Measurements from ENCODE around the gene SBNO1.
"Not testable (repeated sequence)": the region's sequence is repeated elsewhere in the genome, so short reads cannot be mapped to it uniquely, and the experiment has no call there.

The SBNO1 gene

DNA sequence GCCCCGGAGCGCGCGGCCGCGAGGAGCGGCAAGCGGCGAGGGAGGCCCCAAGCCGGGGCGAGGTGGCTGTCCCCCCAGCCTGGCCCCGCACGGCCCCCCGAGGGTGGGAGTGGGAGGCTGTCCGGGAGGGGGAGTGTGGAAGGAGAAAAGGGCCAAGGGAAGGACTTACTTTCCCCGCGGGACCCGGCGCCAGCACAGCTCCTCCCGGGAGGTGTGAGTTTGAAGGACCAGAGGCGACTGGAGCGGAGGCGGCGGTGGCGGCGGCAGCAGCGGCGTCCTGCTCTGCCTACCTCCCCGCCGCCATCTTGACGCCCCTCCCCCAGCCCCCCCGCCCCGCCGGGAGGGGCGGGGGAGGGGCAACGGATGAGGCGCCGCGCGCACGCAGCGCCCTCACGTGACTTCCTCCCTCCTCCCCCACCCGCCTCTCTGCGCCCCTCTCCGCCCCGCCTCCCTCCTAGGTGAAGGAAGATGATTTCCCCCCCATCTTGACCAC is at the start of gene SBNO1:
SBNO1 (minus strand) TSS at position 316 of the 493 bp plus-strand sequence. CDS start 14,406 bp downstream, outside the sequence.
- DNase-seq: peak; percentile 91

DNA sequence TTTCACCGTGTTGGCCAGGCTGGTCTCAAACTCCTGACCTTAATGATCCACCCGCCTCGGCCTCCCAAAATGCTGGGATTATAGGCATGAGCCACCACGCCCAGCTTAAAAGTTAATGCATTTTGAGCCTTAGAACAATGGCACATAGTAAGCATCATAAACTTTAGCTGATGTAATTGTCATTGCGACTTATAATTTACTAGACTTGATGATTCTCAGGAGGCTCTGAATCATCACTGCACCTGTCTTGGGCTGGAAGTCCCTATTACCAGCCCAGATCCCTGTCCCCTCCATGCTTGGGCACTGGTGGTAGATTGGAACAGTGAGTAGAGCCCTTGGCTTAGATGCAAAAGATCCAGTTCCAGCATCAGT is 45.4 kb upstream of the SBNO1 start:
- no peak for DNase-seq

DNA sequence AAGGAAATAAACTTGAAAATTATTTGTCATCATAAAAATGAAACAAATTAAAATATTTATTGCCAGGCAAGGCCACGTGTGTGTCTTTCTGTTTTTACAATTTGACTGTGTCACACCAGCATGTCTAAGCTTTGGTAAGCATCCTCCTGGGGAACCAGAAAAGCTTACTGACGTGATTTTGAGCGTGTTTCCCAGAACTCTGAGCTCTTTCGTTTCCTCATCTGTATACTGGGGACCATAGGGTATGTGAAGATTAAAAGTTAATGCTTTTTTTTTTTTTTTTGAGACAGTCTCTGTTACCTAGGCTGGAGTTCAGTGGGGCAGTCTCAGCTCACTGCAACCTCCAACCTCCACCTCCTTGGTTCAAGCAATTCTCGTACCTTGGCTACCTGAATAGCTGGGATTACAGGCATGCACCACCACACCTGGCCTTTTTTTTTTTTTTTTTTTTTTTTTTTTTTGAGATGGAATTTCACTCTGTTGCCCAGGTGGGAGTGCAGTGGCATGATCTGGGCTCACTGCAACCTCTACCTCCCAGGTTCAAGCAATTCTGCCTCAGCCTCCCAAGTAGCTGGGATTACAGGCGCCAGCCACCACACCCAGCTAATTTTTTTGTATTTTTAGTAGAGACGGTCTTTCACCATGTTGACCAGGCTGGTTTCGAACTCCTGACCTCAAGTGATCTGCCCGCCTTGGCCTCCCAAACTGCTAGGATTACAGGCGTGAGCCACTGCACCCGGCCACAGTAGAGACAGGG is 44.8 kb upstream of the SBNO1 start:
- DNase-seq: not testable (repeated sequence)

DNA sequence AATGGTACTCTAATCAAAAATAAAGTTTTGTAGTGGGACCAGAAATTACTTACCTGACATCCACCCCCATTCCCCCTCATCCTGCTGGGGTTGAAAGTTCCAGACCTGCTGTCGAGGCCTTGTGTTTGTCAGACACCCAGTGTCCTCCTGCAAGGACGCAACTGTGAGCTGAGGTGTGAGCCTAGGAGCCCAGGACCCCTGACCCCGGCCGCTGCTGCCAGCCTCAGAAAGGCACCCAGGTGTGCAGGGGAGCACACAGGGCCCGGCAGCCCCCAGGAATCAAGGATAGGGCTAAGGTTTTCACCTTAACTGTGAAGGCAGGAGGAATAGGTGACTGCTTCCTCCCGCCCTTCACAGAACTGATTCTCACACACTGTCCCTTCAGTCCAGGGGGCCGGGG is 44.0 kb upstream of the SBNO1 start:
- DNase-seq: not testable (repeated sequence)

DNA sequence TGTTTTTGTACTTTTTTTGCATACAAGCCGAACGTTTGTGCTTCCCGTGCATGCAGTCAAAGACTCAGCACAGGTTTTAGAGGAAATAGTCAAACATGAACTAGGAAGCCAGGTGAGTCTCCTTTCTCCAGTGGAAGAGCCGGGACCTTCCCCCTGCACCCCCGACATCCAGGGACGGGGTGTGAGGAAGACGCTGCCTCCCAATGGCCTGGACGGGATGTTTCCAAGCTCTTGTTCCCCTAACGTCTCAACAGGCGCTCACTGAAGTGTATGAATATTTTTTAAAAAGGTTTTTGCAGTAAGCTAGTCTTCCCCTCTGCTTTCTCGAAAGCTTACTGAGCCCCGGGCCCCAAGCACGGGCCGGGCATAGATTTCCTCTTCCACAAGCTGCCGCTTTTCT is 43.3 kb upstream of the SBNO1 start:
- DNase-seq: not testable (repeated sequence)

DNA sequence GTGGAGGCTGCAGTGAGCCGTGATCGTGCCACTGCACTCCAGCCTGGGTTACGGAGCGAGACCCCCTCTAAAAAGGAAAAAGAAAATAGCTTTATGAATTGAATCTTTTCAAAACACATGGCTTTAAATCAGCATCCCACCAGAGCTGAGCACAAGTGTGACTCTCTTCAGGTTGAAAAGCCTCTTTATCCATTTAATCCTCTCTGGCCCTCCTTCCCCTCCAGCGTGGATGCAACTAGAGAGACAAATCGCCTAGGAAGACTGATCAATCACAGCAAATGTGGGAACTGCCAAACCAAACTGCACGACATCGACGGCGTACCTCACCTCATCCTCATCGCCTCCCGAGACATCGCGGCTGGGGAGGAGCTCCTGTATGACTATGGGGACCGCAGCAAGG is 42.6 kb upstream of the SBNO1 start:
- not testable (repeated sequence) for DNase-seq

DNA sequence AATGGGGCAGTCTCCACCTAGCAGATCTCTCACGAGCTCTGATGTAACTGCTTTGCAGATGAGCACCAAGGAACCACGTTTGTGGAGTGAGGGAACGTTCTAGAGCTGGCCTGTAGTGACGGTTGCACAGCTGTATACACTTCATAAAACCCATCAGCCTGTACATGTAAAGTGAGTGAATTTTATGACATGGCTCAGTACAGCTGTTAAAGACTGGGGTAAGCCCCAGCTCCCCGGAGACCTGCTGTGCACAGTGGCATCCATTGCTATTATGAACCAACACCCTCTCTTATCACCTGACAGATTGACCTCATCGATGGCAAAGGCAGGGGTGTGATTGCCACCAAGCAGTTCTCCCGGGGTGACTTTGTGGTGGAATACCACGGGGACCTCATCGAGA is 39.9 kb upstream of the SBNO1 start:
- DNase-seq: no peak

DNA sequence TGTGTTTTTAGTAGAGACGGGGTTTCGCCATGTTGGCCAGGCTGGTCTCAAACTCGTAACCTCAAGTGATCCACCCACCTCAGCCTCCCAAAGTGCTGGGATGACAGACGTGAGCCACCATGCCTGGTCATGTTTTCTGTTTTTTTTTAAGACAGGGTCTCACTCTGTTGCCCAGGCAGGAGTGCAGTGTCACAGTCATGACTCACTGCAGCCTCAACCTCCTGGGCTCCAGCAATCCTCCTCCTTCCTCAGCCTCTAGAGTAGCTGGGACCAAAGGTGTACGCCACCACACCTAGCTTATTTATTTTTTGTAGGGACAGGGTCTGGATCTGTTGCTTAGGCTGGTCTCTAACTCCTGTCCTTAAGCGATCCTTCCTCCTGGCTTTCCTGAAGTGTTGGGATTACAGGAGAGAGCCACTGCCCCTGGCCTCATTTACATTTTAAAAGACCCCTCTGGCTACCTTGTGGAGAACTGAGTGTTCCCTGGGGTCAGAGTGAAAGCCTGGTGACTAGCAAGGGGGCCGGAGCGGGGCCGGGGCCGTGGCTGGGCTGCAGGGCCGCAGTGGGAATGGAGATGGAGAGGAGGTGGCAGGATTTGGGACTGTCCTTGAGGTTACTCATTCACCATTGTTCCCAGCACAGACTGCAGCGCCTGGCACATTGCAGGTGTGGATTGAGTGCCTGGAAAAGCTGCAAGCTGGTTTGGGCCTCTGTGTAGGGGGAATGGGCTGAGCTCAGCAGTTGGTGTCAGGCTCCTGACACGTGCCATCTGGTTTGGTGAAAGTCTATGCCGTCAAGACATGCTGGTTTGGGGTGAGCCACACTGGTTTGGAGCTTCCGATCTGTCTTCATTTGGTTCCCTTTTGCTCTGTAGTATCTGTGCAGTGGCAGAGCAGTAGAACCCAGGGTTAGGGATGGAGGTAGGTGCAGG is 37.4 kb upstream of the SBNO1 start:
- DNase-seq: no peak

DNA sequence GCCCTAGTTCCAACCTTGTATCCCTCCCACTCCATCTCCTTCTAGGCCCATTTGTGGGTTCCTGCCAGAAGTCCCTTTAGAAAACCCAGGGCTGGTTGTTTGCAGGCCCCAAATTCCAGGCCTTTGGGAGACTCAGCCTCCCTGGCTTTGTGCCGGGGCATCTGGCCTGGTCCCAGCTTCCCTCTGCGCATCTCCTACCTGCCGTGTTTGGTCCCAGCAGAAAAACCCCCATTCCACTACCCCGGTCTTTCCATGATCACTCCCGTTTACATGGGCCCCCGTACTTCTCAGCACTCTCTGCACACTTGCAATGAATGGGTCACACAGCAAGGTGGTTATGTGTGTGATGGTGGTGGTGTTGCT is 34.6 kb upstream of the SBNO1 start:
- no peak for DNase-seq

DNA sequence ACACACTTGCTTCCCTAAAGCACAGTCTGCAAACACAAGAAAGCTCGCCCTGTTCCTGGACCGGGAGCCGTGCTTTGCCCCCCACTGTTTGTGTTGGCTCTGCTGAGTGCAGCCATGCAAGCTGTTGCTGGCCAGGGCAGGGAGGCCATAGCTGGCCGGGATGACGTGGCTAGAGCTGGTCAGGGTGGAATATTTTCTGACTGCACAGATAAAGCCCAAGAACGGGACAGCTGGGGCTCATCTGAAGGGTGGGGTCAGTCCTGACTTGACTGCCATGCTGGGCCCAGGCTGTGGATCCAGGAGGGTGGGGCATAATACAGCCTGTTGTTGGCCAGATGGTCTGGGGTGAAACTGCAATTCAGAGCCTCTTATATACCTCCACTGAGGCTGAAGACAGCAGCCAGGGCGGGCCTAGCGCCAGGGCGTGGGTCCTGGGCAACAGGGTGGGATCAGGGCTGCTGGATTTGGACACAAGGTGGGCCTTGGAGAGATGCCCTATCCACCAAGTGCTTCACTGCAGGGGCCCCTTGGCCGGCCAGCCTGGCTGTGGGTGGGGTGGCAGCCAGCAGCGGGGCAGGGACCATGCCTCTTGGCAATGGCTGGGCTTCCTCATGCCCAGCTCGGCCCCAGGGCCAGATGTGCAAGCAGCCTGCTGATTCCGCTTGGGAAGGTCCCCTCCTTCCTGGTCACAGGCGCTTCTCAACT is 34.1 kb upstream of the SBNO1 start:
- DNase-seq: no peak

DNA sequence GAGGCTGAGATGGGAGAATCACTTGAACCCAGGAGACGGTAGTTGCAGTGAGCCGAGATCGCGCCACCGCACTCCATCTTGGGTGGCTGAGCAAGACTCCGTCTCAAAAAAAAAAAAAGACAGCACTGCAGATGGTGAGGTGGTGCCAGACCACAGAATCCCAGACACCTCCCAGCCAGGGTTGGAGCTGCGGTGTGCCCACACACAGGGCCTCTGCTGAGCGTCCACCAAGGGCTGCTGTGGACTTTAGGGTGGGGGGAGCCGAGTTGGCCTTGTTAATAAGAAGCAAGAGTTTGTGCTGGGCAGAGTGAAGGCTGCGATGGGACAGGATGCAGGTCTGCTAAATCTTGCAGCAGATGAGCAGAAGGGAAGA is 33.5 kb upstream of the SBNO1 start:
- no peak for DNase-seq

DNA sequence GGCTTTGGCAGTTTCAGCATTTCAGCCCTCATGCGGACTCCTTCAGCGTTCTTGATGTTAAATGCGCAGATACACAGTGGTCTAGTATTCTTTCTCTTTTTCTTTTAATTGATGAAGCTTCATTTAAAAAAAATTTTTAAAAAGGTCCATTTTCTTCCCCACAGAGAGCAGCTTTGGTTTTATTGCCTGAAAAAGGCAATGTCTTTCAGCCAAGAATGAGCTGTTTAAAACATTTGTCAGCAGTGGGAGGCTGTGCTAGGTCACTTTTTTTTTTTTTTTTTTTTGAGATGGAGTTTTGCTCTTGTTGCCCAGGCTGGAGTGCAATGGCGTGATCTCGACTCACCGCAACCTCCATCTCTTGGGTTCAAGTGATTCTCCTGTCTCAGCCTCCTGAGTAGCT is 32.8 kb upstream of the SBNO1 start:
- DNase-seq: no peak

DNA sequence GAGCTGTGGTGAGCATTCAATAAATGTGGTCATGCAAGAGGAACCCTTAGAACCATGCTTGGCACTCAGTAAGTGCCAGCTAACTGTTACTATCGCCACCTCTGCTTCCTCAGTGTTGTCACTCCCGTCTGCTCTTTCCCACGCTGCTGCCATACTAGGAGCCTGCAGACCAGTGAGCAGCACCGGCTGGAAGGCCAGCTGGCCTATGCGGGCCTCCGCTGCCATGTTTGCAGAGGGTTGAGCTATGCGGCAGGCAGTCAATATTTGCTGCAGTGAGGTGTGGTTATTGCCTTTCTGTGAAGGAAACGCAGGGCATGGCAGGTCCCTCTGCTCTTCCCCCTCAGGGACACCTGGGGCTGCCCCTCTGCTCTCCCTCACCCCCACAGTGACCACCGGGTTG is 32.3 kb upstream of the SBNO1 start:
- DNase-seq: no peak

DNA sequence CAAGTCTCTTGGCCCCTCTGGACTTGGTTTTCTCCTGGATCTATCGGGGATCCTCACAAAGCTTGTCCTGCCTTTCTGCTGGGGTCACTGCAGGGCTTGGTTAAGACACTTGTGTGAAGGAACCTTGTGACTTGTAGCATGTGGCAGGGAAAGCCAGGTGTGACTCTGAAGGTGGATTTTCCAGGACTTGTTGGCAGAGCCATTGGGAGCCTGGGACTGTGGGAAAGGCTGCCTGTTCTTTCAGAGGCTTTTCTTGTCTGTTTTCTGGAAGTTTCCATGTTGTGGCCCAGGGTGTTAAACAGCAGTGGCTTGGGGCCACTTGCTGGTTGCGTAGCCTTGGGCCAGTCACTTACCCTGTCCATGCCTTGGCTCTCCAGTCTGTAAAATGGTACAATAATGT is 31.9 kb upstream of the SBNO1 start:
- no peak for DNase-seq

DNA sequence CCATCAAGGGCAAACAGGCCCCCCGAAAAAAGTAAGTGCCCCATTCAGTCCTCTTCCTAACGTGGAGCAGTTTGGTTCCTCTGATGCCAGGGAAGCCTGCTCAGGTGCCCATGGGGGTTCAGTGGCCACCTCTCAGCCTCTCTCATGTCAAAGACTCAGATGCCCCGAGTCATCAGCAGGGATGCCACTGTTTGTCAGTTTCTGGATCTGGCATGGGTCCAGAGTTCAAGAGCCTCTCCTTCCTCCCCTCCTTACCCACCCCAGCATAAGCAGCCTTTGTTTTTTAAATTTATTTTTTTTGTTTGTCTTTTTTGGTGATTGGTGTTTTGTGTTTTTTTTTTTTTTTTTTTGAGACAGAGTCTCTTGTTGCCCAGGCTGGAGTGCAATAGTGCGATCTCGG is 30.6 kb upstream of the SBNO1 start:
- no peak for DNase-seq

DNA sequence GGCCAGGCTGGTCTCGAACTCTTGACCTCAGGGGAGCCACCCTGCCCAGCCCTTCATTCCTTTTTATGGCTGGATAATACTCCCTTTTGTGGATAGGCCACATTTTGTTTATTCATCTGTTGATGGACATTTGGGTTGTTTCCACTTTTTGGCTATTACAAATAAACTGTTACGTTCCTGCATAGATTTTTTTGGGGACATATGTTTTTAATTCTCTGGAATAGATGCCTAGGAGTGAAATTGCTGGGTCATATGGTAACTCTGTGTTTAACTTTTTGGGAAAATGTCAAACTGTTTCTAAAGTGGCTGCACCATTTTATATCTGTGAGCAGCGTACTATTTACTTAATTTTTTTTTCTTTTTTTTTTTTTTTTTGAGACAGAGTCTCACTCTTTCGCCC is 29.1 kb upstream of the SBNO1 start:
- peak; percentile 25 for DNase-seq

DNA sequence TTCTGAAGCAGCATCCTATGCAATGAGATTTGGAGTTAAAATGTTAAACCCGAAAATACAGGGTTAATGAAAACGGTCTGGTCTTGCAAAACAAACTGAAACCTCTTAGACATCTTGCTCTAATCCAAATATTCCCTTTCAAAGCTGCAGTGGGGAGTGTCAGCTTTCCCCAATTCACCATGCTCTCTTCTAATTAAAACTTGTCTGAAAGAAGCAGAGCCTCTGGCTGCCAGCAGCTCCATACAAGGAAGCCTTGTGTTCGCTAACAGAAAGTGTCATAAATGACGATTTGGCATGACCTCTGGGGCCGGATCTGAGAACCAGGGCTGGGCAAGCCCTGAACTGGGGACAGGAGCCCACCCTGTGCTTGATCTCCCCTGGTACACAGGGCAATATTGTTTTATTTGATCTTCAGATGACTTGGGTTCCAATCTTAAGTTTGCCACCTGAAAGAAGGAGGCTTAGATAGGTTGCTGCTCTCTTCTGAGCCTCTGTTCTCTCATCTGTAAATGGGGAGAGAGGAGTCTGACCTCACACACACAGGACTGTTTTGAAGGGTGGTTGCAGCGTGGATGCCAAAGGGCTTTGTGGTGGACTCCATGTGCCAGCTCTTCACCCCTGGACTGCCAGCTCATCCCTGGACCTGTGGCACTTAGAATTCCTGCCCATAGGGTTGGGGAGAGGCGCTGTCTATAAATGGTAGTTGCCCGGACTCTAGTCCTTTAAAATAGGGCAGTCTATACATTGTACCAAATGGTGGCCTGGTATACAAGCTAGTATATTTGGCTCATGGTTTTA is 27.1 kb upstream of the SBNO1 start:
- DNase-seq: no peak

DNA sequence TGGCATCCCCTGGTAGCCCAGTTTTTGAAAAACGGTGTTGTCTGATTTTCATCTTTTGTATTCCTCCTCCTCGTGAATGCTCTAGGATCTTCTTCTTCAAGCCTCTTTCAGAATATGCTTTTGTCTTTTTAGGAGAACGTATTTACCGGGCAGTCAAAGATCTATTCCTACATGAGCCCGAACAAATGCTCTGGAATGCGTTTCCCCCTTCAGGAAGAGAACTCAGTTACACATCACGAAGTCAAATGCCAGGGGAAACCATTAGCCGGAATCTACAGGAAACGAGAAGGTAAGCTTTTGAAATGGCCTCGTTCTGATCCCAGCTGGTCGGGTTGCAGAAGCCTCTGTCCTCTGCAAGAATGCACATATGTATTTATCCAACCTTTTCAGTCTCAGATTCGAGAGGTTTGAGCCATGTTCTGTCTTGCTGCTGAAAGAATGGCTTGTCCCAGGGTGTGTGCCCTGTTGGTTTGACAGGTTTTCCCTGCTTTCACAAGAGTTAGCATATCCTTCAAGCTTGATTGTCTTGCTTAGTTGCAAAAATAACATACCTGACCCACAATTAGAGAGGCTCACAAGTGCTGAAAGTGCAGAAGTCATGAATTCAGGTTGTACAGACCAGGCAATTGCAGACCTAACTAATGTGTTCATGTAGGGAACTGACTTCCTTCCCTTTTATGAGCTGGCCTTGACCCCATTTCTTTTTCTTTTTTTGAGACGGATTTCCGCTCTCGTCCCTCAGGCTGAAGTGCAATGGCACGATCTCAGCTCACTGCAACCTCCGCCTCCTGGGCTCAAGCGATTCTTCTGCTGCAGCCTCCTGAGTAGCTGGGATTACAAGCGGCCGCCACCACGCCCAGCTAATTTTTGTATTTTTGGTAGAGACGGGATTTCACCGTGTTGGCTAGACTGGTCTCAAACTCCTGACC is 26.1 kb upstream of the SBNO1 start:
- peak; percentile 31 for DNase-seq

DNA sequence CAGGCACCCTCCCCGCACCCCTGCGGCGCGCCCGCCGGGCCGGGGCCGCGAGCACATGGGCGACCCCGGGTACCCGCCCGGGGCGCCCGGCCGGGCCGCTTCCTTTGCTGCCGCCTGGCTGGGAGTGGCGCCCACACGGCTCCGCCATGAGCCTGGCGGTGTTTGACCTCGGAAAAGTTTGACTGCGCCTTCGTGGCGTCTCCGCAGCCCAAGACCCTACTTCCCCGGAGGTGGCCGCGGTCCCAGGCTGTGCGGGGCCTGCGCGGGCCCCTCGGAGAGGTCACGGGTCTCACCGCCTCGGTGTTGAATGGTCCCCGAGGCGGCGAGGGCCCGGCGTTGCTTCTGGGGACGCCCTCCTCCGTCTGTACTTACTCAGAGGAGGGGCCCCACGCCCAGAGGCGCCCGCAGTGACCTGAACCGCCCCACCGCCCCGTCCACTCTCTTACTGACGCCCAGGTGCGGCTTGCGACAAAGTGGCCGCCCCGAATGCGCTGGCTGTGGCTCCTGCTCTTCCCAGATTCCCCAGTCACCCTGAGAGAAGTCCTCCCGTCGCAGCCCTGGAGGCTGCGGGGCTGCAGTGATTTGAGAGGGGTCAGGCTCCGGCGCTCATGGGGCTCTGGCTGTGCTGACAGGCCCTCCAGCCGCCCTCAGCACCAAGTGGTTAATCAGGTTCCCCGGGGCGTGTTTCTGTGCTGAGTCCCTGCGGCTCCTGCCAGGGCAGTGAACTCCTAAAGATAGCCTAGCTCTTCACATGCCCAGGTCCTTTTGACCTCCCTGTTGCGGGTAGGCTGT is 25.1 kb upstream of the SBNO1 start:
- no peak for DNase-seq

DNA sequence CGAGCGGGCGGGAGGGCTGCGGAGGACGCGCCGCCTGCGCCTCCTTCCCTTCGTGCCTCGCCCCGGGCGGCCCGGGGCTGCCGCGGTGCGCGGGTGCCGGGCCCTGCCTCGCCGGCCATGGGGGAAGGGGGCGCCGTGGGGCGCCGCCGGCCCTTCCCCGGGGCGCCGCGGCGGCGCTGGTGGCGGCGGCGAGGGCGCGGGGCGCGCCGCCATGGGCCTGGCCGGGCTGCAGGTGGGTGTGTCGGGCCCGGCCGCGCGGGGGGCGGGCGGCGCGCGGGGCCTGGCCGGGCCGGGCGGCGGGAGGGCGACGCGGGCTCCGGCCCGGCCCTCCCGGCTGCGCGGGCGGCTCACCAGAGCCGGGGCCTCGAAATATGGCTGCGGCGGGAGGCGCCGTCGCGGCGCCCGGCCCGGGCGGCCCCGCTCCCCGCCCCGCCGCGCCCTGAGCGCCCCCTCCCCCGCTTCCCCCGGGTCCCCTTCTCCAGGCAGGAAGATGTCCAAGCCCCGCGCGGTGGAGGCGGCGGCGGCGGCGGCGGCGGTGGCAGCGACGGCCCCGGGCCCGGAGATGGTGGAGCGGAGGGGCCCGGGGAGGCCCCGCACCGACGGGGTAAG is 24.4 kb upstream of the SBNO1 start:
- no peak for DNase-seq
